ENCODE results near the gene AKIP1.

DNA sequence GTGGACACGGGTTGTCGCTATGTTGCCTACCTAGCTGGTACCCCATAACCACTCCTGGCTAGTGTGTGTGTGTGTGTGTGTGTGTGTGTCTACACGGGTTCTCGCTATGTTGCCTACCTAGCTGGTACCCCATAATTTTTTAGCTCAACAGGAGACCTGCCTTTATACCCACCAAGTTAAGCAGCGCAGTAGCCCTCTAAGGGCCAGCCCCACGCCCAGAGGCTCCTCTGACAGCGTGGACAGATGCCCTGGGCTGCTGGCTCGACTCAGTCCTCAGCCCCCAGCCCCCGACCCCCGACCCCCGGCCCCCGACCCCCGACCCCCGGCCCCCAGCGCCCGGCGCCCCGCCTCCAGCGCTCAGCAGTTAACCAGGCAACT is 351 bp upstream of the AKIP1 start:
- TF ChIP-seq, protein P1, sequence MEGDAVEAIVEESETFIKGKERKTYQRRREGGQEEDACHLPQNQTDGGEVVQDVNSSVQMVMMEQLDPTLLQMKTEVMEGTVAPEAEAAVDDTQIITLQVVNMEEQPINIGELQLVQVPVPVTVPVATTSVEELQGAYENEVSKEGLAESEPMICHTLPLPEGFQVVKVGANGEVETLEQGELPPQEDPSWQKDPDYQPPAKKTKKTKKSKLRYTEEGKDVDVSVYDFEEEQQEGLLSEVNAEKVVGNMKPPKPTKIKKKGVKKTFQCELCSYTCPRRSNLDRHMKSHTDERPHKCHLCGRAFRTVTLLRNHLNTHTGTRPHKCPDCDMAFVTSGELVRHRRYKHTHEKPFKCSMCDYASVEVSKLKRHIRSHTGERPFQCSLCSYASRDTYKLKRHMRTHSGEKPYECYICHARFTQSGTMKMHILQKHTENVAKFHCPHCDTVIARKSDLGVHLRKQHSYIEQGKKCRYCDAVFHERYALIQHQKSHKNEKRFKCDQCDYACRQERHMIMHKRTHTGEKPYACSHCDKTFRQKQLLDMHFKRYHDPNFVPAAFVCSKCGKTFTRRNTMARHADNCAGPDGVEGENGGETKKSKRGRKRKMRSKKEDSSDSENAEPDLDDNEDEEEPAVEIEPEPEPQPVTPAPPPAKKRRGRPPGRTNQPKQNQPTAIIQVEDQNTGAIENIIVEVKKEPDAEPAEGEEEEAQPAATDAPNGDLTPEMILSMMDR (IDR thresholded peaks at IDR 0.05), result no peak
- TF ChIP-seq NFYB (CRISPR knock-in tag; conservative IDR thresholded peaks at IDR 0.05; ENCODE audit: low read depth), result no peak
- TF ChIP-seq, protein P2, sequence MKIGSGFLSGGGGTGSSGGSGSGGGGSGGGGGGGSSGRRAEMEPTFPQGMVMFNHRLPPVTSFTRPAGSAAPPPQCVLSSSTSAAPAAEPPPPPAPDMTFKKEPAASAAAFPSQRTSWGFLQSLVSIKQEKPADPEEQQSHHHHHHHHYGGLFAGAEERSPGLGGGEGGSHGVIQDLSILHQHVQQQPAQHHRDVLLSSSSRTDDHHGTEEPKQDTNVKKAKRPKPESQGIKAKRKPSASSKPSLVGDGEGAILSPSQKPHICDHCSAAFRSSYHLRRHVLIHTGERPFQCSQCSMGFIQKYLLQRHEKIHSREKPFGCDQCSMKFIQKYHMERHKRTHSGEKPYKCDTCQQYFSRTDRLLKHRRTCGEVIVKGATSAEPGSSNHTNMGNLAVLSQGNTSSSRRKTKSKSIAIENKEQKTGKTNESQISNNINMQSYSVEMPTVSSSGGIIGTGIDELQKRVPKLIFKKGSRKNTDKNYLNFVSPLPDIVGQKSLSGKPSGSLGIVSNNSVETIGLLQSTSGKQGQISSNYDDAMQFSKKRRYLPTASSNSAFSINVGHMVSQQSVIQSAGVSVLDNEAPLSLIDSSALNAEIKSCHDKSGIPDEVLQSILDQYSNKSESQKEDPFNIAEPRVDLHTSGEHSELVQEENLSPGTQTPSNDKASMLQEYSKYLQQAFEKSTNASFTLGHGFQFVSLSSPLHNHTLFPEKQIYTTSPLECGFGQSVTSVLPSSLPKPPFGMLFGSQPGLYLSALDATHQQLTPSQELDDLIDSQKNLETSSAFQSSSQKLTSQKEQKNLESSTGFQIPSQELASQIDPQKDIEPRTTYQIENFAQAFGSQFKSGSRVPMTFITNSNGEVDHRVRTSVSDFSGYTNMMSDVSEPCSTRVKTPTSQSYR (CRISPR knock-in tag; IDR thresholded peaks at IDR 0.05), result no peak
- TF ChIP-seq, protein P3, sequence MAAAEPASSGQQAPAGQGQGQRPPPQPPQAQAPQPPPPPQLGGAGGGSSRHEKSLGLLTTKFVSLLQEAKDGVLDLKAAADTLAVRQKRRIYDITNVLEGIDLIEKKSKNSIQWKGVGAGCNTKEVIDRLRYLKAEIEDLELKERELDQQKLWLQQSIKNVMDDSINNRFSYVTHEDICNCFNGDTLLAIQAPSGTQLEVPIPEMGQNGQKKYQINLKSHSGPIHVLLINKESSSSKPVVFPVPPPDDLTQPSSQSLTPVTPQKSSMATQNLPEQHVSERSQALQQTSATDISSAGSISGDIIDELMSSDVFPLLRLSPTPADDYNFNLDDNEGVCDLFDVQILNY (CRISPR knock-in tag; IDR thresholded peaks at IDR 0.05), result no peak
